ENCODE data around the gene ASPN. TPM values are rescaled to one million over a fixed set of nuclear protein-coding genes. Genes with fewer than 3 reads are reported as not detected.

The ASPN gene
- polyA plus RNA-seq, 1 donor from 2014 or later = 0.35 TPM

GRCh38 chr9:92426501-92427145 lies 55.7 kb downstream of the ASPN start:
- TF ChIP-seq POLR2AphosphoS5 (IDR thresholded peaks at IDR 0.05) (no peak), MXI1 (conservative IDR thresholded peaks at IDR 0.05; ENCODE audit: poor library complexity, severe bottlenecking) (no peak), SMC3 (conservative IDR thresholded peaks at IDR 0.05; ENCODE audit: poor library complexity) (no peak), REST (IDR thresholded peaks at IDR 0.05; ENCODE audit: borderline replicate concordance) (no peak), RAD21 (conservative IDR thresholded peaks at IDR 0.05) (no peak), CTCF (IDR thresholded peaks at IDR 0.05; ENCODE audit: poor library complexity, severe bottlenecking) (no peak), TAF1 (IDR thresholded peaks at IDR 0.05; ENCODE audit: low read depth) (no peak), EZH2 (IDR thresholded peaks at IDR 0.05; ENCODE audit: borderline replicate concordance, insufficient read depth, low read length, poor library complexity, severe bottlenecking) (no peak), EP300 (conservative IDR thresholded peaks at IDR 0.05; ENCODE audit: poor library complexity, severe bottlenecking) (no peak)
- H3K79me2 ChIP-seq (replicated peaks; ENCODE audit: insufficient read depth, low read length) = no peaks in the 10 kb centered on the region
- H2AFZ ChIP-seq (ENCODE audit: low read depth, low read length) = no peak overlapping the region
- H3K4me3 ChIP-seq (ENCODE audit: low read length) = no peak overlapping the region
- no peaks in the 10 kb centered on the region for H4K20me1 ChIP-seq (ENCODE audit: insufficient read depth)
- H3K9me2 ChIP-seq (ENCODE audit: insufficient read depth, low read length) = no peaks in the 10 kb centered on the region
- H3K4me2 ChIP-seq (ENCODE audit: low read length) = no peak overlapping the region
- H3K27ac ChIP-seq (ENCODE audit: low read length) = no peak overlapping the region
- H3K36me3 ChIP-seq (ENCODE audit: insufficient read depth, low read length) = no peaks in the 10 kb centered on the region
- H3K9ac ChIP-seq (ENCODE audit: low read length) = no peak overlapping the region
- H3K9me3 ChIP-seq (ENCODE audit: low read length) = no peaks in the 10 kb centered on the region
- no peaks in the 10 kb centered on the region for H3K27me3 ChIP-seq (ENCODE audit: insufficient read depth, low read depth, low read length)
- no peaks in the 10 kb centered on the region for H3F3A ChIP-seq (ENCODE audit: insufficient read depth, low read length, poor library complexity, severe bottlenecking)

GRCh38 chr9:92425474-92425873 lies 56.8 kb downstream of the ASPN start:
- Histone ChIP-seq H3K9ac (ENCODE audit: low read length) (no peak overlapping the region), H3K9me2 (ENCODE audit: insufficient read depth, low read length) (no peaks in the 10 kb centered on the region), H3K27ac (ENCODE audit: low read length) (no peak overlapping the region), H2AFZ (ENCODE audit: low read depth, low read length) (no peak overlapping the region), H3K4me3 (ENCODE audit: low read length) (no peak overlapping the region), H3K9me3 (ENCODE audit: low read length) (no peaks in the 10 kb centered on the region), H4K20me1 (ENCODE audit: insufficient read depth) (no peaks in the 10 kb centered on the region), H3K79me2 (replicated peaks; ENCODE audit: insufficient read depth, low read length) (no peaks in the 10 kb centered on the region), H3F3A (ENCODE audit: insufficient read depth, low read length, poor library complexity, severe bottlenecking) (no peaks in the 10 kb centered on the region), H3K36me3 (ENCODE audit: insufficient read depth, low read length) (no peaks in the 10 kb centered on the region), H3K27me3 (ENCODE audit: insufficient read depth, low read depth, low read length) (no peaks in the 10 kb centered on the region), H3K4me2 (ENCODE audit: low read length) (no peak overlapping the region)
- TF ChIP-seq MXI1 (conservative IDR thresholded peaks at IDR 0.05; ENCODE audit: poor library complexity, severe bottlenecking) = no peak

Data from neural cell (in vitro differentiated cells).